Fibroblast of lung (primary cell): ENCODE measurements around the gene CX3CL1. TPM values are rescaled to one million over a fixed set of nuclear protein-coding genes. Genes with fewer than 3 reads are reported as not detected.

Experiments
- DNase-seq, 2 donors: peaks; one replicate each; pipeline versions ENCODE4 v3.0.0 to v3.0.0-alpha.2; 2010; ENCODE audit warnings: low read depth in 2 of 2
- H2AFZ ChIP-seq: 2 replicates; pipeline ENCODE4 v1.5.1; 2012; ENCODE audit warnings: low read length, control low read depth, inconsistent platforms
- H3K27ac ChIP-seq: 2 replicates; pipeline ENCODE4 v1.5.1; 2011; ENCODE audit warnings: low read length, control low read depth; ENCODE audit not compliant: insufficient read depth
- H3K27me3 ChIP-seq: 2 replicates; pipeline ENCODE4 v1.5.1; 2011; ENCODE audit warnings: mild to moderate bottlenecking, low read length; ENCODE audit not compliant: control insufficient read depth, insufficient read depth
- H3K36me3 ChIP-seq: 2 replicates; pipeline ENCODE4 v1.5.1; 2011; ENCODE audit warnings: low read length; ENCODE audit not compliant: control insufficient read depth, insufficient read depth
- H3K4me1 ChIP-seq: 2 replicates; pipeline ENCODE4 v1.5.1; 2011; ENCODE audit warnings: low read length; ENCODE audit not compliant: control insufficient read depth, insufficient read depth; ENCODE audit errors: extremely low read depth
- H3K4me2 ChIP-seq: 2 replicates; pipeline ENCODE4 v1.5.1; 2011; ENCODE audit warnings: low read length, control low read depth; ENCODE audit not compliant: insufficient read depth; ENCODE audit errors: extremely low read depth
- H3K4me3 ChIP-seq, 4 experiments: fragments of 200-600 bp in 1 of 4; sonication (generic) in 1 of 4; replicated peaks in 1 of 4; 2 replicates each; pipeline ENCODE4 v1.5.1; 2011 to 2016; ENCODE audit warnings: low read length in 4 of 4, low read depth in 3 of 4, mild to moderate bottlenecking in 3 of 4, control low read depth in 2 of 4, inconsistent platforms in 1 of 4, mixed read lengths in 1 of 4; ENCODE audit not compliant: insufficient read depth in 1 of 4; ENCODE audit errors: control extremely low read depth in 1 of 4
- H3K79me2 ChIP-seq: 2 replicates; pipeline ENCODE4 v1.5.1; 2012; ENCODE audit warnings: mild to moderate bottlenecking, low read length, inconsistent platforms; ENCODE audit not compliant: control insufficient read depth, insufficient read depth
- H3K9ac ChIP-seq: 2 replicates; pipeline ENCODE4 v1.5.1; 2011; ENCODE audit warnings: mild to moderate bottlenecking, low read length, control low read depth; ENCODE audit not compliant: insufficient read depth
- H3K9me3 ChIP-seq: 2 replicates; pipeline ENCODE4 v1.5.1; 2012; ENCODE audit warnings: low read depth, low read length; ENCODE audit not compliant: control insufficient read depth, insufficient read depth
- H4K20me1 ChIP-seq: 2 replicates; pipeline ENCODE4 v1.5.1; 2011; ENCODE audit warnings: low read length; ENCODE audit not compliant: control insufficient read depth, insufficient read depth; ENCODE audit errors: extremely low read depth
- CTCF ChIP-seq, 2 donors: IDR thresholded peaks in 1 of 2; conservative IDR thresholded peaks in 1 of 2; 1 replicate in 1 of 2; 2 replicates in 1 of 2; pipeline ENCODE4 v1.5.1; 2011 to 2012; ENCODE audit warnings: low read length in 2 of 2, control low read depth in 1 of 2, inconsistent platforms in 1 of 2, low read depth in 1 of 2, mild to moderate bottlenecking in 1 of 2
- EZH2 ChIP-seq: IDR thresholded peaks from 2 replicates; pipeline ENCODE4 v1.5.1; 2012; ENCODE audit warnings: low read length, control low read depth, mild to moderate bottlenecking; ENCODE audit errors: missing control alignments
- polyA plus RNA-seq, 2 donors: library from polyadenylated mRNA; depleted of rRNA in 1 of 2; stranded (reverse) in 1 of 2; unstranded in 1 of 2; fragments of >200 nt; gene quantifications; 2 replicates each; pipeline ENCODE4 v1.2.1, GENCODE V29; 2011 to 2012; ENCODE audit warnings: missing spikeins in 1 of 2
- total RNA-seq: library from RNA; depleted of rRNA; stranded (reverse); fragments of >200 nt; gene quantifications from 2 replicates; pipeline ENCODE4 v1.2.1, GENCODE V29; 2014

The CX3CL1 gene
- total and polyA plus RNA-seq, 2 donors (not counting 1 experiment from before 2014, with no cell fraction given), result not detected

GRCh38 chr16:57355898-57356414 lies 16.3 kb upstream of the CX3CL1 start:
- Histone ChIP-seq H3K27ac (no peak overlapping the region), H3K9ac (no peak overlapping the region), H3K27me3 (no peaks in the 10 kb centered on the region), H3K4me2 (no peak overlapping the region), H2AFZ (no peak overlapping the region), H3K9me3 (no peaks in the 10 kb centered on the region), H3K36me3 (no peaks in the 10 kb centered on the region), H3K4me3 (no peak overlapping the region), H3K79me2 (no peaks in the 10 kb centered on the region), H4K20me1 (no peaks in the 10 kb centered on the region), H3K4me1 (no peaks in the 10 kb centered on the region)
- no peak for DNase-seq
- no peak for TF ChIP-seq CTCF (conservative IDR thresholded peaks at IDR 0.05 in 1 of 2, IDR thresholded peaks at IDR 0.05 in 1 of 2; ENCODE audit: low read depth in 1 of 2, low read length in 2 of 2)
- no peak for TF ChIP-seq EZH2

GRCh38 chr16:57356547-57356946 lies 15.7 kb upstream of the CX3CL1 start:
- H3K4me2 ChIP-seq, result no peak overlapping the region
- DNase-seq, result no peak

More at GRCh38 chr16:57356547-57356946, 15.7 kb upstream of the CX3CL1 start:
- no peaks in the 10 kb centered on the region for H3K36me3 ChIP-seq
- no peak overlapping the region for H3K9ac ChIP-seq
- no peak overlapping the region for H2AFZ ChIP-seq
- no peaks in the 10 kb centered on the region for H4K20me1 ChIP-seq
- H3K4me3 ChIP-seq, result no peak overlapping the region
- TF ChIP-seq CTCF (conservative IDR thresholded peaks at IDR 0.05 in 1 of 2, IDR thresholded peaks at IDR 0.05 in 1 of 2; ENCODE audit: low read depth in 1 of 2, low read length in 2 of 2) (no peak), EZH2 (no peak)
- no peaks in the 10 kb centered on the region for H3K79me2 ChIP-seq
- no peaks in the 10 kb centered on the region for H3K27me3 ChIP-seq
- H3K27ac ChIP-seq, result no peak overlapping the region
- H3K9me3 ChIP-seq, result no peaks in the 10 kb centered on the region
- no peaks in the 10 kb centered on the region for H3K4me1 ChIP-seq
